HG03064 (cell line): ENCODE data around the gene DDTL.
"Not testable (repeated sequence)": the region's sequence is repeated elsewhere in the genome, so short reads cannot be mapped to it uniquely, and the experiment has no call there.

ENCODE experiments used
- ATAC-seq: cut with Tn5 transposase; IDR thresholded peaks from one replicate; pipeline ENCODE4 v1.9.1; 2021; ENCODE audit warnings: low read depth; ENCODE audit not compliant: unreplicated experiment

DDTL gene

DNA sequence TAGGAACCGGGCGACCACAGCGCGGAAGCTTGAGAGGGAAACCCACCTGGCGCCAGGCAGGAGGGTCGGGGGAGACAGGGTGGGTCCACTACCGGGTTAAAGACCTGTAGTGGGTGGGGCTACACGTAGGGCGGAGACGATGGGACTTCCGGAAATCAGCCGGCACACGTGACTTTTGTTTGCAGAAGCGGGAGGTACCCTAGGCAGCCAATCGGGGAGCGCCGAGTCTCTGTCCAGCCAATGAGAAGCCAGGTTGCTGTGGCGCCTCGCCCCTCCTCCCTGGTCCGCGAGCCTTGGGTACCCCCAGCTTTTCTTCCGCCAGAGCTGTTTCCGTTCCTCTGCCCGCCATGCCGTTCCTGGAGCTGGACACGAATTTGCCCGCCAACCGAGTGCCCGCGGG, at the start of gene DDTL:
Gene DDTL (plus strand): TSS at position 321 of the 400 bp plus-strand sequence. CDS start 27 bp downstream, at position 348.
- ATAC-seq: peak; percentile 80

DNA sequence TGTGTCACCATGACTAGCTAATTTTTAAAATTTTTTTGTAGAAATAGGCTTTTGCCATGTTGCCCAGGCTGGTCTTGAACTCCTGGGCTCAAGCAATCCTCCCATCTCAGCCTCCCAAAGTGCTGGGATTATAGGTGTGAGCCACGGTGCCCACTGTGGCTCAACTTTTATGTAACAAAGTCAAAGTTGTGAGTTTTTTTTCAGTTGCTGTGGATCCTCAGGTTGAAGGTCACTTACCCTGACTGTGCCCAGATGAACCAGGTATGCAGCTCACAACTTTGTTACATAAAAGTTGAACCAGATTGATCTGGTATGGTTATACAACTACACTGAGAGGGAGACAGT, 46.4 kb upstream of the DDTL start:
- ATAC-seq: not testable (repeated sequence)

DNA sequence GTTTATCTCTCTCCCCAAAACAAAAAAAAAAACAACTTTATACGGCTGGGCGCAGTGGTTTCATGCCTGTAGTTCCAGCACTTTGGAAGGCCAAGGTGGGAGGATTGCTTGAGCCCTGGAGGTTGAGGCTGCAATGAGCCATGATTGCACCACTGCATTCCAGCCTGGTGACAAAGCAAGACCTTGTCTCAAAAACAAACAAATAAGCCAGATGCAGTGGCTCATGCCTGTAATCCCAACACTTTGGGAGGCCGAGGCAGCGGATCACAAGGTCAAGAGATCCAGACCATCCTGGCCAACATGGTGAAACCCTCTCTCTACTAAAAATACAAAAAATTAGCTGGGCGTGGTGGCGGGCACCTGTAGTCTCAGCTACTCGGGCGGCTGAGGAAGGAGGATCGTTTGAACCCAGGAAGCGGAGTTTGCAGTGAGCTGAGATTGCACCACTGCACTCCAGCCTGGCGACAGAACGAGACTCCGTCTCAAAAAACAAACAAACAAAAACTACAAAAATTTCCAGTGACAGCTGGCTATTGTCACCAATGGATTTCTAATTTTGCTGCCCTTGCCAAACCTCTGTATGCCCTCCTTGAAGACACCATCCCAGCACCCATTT, 45.0 kb upstream of the DDTL start:
- not testable (repeated sequence) for ATAC-seq

DNA sequence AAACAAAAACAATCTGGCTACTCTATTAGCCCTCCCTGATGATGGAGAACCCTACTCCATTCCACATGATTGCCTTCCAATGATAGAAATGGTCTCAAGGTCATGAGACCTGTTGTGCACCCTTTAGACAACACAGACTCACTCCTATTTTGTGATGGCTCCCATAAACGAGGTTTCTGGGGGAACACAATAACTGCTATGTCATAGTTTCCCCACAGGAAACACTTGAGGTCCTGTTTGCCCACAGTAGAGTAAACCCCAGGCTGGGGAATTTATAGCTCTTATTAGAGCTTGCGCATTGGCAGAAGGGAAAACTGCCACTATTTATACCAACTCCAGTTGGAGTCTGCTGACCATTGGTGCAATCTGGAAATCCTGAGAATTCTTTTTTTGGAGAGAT, 43.8 kb upstream of the DDTL start:
- no peak for ATAC-seq

DNA sequence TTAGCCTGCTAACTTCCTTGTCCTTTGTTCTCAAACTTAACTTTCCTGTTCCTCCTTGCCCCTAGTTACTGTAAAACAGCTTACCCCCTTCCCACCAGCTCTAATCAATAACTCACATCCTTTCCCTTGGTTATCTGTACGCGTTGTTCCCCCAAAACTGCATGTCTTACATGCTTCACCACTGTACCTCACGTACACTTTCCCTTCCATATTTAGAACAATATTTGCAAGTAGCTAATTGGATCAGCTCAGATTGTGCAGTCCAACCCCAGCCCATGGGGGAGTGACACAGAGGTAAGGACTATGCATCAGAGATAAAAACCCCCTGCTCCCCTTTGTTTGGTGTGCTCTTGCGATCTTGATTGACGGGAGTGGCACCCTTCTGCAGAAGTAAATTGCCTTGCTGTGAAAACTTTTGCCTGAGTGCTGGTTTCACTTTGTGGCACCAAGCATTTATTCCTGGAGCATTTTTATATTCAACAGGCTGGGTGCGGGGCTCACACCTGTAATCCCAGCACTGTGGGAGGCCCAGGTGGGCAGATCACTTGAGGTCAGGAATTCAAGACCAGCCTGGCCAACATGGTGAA, 41.6 kb upstream of the DDTL start:
- ATAC-seq: no peak

DNA sequence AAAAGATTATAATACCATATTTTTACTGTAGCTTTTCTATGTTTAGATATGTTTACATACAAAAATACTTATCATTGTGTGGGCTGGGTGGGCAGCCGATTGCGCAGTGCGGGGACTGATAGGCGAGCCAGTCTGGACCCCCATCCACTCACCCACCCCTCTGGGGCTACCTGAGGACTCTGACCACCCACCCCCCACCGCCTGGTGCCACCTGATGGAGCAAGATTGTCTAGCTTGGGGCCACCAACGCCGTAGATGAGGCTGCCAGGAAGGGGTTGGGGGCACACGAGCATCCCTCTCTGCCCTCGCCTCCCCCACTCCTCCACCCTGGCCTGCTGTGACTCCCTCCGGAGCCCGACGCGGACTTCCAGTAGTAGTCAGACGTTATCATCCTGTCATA, 40.1 kb upstream of the DDTL start:
- ATAC-seq: no peak

DNA sequence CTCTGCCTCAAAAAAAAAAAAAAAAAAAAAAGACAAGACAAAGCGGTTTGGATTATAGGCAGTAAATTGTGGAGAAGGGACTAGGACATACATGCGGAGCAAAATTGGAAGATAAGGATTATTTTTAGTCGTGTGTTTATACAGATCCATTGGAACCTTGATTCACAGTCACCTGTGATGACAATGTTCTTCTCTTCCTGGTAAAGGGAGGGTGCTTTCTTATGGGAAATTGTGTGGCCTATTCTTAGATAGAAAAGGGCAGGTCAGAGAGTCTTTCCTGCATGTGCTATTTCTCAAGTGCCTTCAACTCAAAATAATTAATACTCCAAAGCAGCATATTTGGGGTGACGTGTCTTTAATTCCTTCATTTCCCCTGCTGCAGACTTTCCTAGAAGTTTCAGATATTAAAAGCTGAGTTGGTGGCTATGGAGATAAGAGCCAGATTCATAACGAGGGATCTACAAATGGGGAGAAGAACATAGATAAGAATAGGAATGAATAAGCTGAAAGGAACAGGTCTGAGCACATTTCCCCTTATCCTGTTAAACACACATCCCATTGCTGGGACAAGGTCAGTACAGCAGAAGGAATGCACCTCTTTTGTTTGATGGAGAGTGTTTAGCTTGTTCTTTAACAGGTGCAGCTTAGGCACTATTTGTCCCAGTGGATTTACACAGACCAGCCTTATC, 28.2 kb upstream of the DDTL start:
- ATAC-seq: no peak

DNA sequence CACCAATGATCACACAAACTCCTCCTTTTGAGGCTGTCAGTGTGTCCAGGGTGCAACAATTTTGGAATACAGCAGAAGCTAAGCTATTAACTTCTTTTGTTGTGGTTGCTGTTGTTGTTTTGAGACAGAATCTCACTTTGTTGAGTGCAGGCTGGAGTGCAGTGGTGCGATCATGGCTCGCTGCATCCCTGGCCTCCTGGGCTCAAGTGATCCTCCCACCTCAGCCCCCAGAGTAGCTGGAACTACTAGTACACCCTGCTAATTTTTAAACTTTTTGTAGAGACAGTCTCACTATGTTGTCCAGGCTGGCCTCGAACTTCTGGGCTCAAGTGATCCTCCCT, 27.7 kb upstream of the DDTL start:
- no peak for ATAC-seq

DNA sequence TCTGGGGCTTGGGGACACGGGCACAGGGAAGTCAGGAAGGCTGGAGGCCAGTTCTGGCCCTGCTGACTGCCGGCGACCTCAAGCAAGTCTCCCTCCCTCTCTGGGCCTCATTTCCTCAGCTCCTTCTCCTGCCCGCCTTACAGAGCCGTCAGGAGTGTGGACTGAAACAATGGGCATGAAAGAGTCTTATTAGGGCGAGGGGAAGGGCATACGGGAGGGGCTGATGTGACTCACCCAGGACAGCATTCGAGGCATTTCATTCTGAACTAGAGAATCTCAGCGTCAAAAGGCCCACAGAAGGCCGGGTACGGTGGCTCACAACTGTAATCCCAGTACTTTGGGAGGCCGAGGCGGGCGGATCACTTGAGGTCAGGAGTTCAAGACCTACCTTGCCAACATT, 26.5 kb upstream of the DDTL start:
- ATAC-seq: not testable (repeated sequence)

DNA sequence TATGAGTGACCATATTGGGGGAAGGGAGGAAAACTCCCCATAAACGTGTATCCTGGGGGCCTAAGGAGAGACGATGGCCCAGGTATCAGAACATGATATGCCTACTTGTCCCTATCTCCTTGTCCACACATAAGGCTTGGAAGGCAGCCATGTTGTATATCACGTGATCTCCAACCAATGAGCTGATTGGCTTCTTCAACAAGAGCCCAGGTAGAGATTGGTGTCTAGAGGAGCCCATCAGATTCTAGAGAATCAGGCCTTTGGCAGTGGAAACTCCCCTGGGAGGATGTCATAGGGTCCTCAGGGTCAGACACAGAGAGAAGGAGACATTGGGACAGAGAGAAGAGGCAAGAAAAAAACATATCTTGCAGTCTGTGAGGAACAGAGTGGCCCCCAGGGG, 19.3 kb upstream of the DDTL start:
- not testable (repeated sequence) for ATAC-seq

DNA sequence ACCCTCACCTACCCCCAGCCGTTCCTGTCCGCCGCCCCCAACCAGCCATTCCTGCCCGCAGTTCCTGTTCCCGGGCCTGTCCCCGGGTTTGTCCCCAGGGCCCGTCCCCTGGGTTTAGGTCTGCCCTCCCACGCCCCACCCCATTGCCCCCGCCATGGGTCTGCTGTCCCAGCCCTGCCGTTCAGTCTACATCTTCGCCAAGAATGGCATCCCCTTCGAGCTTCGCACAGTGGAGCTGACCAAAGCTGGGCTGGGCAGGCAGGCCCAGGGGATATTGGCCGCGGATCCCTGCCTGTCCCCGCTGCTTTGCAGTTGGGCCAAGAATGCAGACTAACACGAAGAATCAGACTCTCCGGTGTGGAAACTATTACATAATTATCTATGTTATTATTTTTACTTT, 16.9 kb upstream of the DDTL start:
- ATAC-seq: not testable (repeated sequence)

DNA sequence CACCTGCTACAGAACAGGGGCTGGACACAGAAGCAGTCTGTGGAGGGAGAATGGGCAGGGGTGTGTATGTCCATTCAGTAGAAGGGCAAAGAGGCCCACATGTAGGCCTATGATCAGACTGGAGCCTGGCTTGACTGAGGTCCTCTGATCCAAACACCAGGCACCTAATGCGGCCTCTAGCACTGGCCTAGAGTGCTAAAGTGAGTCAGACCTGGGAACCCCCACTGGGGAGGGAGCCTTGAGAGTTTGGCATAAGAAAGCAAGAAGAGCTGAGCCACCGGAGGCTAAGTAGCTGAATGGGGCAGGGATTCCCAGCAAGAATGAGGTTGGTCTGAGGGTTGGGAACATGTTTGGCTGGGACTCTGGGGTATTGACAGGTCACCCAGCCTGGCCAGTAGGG, 15.3 kb upstream of the DDTL start:
- ATAC-seq: not testable (repeated sequence)

DNA sequence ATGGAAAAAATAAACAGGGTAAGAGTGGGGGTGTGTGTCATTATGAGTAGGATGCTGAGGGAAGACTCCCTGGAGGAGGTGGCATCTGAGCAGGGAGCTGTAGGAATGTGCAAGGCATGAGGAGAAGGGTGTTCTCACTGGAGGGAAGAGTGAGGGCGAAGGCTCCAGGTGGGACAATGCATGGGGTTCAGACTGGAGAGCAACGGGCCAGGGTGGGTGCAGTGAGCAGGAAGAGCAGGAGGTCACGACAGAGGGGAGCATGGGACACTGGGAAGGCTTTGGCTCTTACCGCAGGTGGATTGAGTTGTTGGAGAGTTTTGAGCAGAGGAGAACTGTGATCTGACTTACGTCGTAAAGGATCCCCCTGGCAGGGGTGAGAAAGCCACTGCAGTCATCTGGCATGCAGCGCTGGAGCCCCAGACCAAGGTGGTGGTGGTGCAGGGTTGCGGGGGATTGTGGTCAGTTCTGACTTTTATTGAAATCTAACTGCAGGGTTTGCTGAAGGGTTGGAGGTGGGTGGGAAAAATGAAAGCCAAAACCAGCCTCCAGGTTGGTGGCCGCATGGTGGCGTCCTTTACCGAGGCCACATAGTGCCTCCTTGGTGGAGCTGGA, 13.8 kb upstream of the DDTL start:
- not testable (repeated sequence) for ATAC-seq

DNA sequence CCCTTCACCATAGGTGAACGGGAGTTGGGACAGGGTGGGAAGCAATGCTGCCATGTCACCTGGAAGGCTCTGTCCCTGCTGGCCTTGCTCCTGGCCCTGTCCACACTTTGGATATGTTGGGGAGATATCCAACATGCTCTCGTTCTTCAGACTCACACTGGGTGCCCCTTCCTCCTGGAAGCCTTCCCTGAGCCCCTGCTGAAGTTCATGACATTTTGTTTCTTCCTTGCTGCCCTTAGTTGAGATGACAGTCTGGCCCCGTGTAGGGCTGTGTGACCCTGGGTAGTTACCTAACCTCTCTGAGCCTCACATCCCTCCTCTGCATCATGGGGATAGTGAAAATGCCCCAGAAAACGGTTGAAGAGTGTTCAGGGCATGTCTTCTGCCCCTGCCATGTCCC, 13.2 kb upstream of the DDTL start:
- ATAC-seq: not testable (repeated sequence)

DNA sequence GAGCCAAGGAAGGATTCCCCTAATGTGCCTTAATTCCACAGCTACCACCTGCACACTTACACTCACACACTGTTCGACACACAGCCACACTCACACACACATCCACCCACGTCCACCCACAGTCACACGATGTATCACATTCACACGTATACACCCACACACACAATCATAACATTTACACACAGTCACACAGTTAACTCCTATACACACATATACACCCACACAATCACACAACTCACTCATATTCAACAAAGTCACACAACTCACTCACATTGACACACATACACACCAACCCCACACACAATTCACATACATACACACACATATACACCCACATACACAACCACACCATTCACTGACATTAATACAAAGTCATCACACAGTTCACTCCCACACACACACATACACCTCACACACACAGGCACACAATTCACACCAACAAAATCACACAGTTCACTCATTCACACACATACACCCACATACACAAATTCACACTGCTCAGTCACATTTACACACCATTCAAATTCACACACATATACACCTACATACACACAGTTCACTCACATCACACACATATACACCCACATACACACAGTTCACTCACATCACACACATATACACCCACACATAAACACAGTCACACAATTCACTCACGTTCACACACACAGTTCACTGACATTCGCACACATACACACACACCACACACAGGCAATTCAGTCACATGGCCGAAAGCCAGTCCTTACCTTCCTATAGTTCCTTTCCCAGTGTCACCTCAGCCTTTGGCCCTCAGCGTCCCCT, 12.3 kb upstream of the DDTL start:
- not testable (repeated sequence) for ATAC-seq

DNA sequence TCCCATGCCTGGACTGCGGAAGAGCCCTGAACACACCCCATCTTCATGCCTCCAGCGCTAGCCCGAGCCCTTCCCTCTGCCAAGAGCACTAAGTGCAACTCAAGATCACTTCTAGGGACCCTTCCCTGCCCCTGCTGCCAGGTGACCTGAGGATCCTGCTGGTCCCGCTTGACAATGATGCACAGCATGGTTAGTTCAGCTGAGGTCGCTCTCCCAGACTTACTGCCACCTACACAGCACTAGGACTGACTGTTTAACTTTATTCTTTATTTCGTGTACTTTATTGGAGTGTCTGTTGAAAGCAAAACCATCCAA, 11.7 kb upstream of the DDTL start:
- ATAC-seq: not testable (repeated sequence)

DNA sequence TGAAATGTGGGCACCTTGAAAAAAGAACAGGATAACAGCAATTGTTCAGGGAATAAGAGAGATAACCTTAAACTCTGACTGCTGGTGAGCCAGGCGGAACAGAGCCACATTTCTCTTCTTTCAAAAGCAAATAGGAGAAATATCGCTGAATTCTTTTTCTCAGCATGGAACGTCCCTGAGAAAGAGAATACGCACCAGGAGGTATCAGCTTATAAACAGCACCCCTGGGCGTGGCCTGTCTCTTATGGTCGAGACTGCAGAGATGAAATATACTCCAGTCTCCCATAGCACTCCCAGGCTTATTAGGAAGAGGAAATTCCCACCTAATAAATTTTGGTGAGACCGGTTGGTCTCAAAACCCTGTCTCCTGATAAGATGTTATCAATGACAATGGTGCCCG, 10.8 kb upstream of the DDTL start:
- ATAC-seq: not testable (repeated sequence)

DNA sequence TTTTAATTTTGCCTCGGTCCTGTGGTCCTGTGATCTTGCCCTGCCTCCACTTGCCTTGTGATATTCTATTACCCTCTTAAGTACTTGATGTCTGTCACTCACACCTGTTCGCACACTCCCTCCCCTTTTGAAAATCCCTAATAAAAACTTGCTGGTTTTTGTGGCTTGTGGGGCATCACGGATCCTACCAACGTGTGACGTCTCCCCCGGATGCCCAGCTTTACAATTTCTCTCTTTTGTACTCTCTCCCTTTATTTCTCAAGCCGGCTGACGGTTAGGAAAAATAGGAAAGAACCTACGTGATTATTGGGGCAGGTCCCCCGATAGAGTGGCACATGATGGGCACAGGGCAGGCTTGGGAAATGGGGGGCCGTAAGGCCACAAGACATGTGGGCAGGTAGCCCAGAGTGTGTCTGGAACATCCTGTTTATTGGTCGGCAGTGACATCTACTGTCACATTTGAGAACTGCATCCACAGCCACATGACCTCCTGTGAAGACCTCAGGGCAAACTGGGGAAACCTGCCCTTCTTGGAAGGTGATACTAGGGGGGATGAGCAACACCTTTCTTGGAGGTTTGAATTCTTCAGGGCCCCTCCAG, 10.3 kb upstream of the DDTL start:
- not testable (repeated sequence) for ATAC-seq

DNA sequence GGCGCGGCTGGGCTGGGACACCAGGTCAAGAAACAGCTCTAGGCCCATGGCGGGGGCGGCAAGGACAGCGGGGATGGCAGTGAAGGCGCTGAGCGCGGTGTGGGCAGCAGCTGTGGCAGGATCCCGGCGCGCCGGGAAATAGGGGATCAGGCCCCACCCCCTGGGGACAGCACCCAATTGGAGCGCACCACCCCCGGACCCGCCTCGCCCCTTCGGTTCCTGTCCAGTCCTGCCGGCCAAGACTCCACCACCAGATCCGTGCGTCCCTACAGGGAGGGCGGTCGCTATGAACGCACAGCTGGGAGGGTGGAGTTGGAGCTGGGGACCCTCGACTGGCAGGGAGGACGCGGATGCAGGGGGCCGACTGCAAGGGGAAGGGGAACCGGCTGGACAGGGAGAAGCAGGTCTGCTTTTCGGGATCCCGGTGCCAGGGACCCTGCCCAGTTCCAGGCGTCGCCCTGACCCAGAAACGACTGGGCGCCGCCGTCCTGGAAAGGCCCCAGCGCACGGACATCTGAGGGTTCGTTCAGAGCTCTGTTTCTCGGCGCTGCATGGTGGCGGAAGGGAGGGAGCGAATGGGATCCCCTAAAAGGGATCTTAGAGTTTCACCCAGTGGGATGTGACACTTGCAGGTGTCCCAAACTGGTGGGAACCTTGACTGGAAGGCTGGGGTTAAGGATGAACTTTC, 5.5 kb upstream of the DDTL start, which contains the start of gene GSTT2B:
Gene GSTT2B (minus strand): TSS at position 112 of the 688 bp plus-strand sequence. CDS start 64 bp downstream, at position 48.
- not testable (repeated sequence) for ATAC-seq

DNA sequence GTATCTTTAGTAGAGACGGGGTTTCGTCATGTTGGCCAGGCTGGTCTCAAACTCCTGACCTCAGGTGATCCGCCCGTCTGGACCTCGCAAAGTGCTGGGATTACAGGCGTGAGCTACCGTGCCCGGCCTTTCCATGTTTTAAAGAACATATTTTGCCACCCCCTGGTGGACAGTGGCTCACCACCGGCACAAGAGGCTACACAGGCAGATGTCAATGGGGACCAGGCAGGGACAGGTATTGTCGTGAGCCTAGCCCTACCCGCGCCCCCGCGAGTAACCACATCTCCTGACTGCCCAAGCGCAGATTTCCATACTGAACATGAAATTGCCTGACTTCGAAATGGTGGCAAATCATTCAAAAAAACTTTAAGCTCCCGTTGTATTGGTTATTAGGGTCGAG, 594 bp upstream of the DDTL start:
- peak; percentile 16 for ATAC-seq
